GM13976 (cell line): ENCODE data around the gene UQCRQ.

Source experiments
- DNase-seq: peaks from one replicate; pipeline ENCODE4 v3.0.0; 2012; ENCODE audit warnings: low spot score
- CTCF ChIP-seq: IDR thresholded peaks from 2 replicates; pipeline ENCODE4 v1.5.1; 2012; ENCODE audit warnings: borderline replicate concordance, mild to moderate bottlenecking; ENCODE audit not compliant: insufficient read depth; ENCODE audit errors: extremely low read depth, missing control alignments, control extremely low read depth
- in situ Hi-C: fragments of 300-500 bp; cut with MboI; formaldehyde crosslinking; loops from one replicate; pipeline ENCODE4 v1.12.0; 2022; ENCODE audit warnings: low sequenced_read_pairs, mixed read lengths, inconsistent platforms; ENCODE audit not compliant: unreplicated experiment

The UQCRQ gene

GRCh38 chr5:132826424-132827082, 39.9 kb upstream of the UQCRQ start:
- no peak for TF ChIP-seq CTCF
- no peak for DNase-seq
- in situ Hi-C loops: loop anchor here (10.0 kb wide), 1 partner anchor 442 kb away; no protein-coding TSS in a partner anchor

- TF ChIP-seq CTCF: no peak
- no peak for DNase-seq
- in situ Hi-C loops: loop anchor here (10.0 kb wide), 1 partner anchor 443 kb away; no protein-coding TSS in a partner anchor
These were observed 38.3 kb upstream of the UQCRQ start for GRCh38 chr5:132827943-132828673.

GRCh38 chr5:132828846-132829494, 37.5 kb upstream of the UQCRQ start:
- in situ Hi-C loops: loop anchor here (10.0 kb wide), 1 partner anchor 444 kb away; no protein-coding TSS in a partner anchor
- DNase-seq: no peak
- TF ChIP-seq CTCF: no peak

GRCh38 chr5:132829742-132830435, 36.6 kb upstream of the UQCRQ start:
- peak; percentile 93 for DNase-seq
- in situ Hi-C loops: loop anchor here (10.0 kb wide), 1 partner anchor 445 kb away; no protein-coding TSS in a partner anchor
- TF ChIP-seq CTCF: peak; percentile 97

GRCh38 chr5:132830436-132831094, 35.9 kb upstream of the UQCRQ start, which contains the start of gene SHROOM1:
TSS of gene SHROOM1 (minus strand) at chr5:132830647. CDS start at chr5:132826140, 4,507 bp downstream.
- no peak for TF ChIP-seq CTCF
- DNase-seq: peak; percentile 92
- in situ Hi-C loops: no loop called here
